CD14-positive monocyte (primary cell): ENCODE results near the gene AKAIN1. TPM values are rescaled to one million over a fixed set of nuclear protein-coding genes. Genes with fewer than 3 reads are reported as not detected.

Source experiments
- DNase-seq, 3 donors: peaks; one replicate each; pipeline ENCODE4 v3.0.0-alpha.2; 2011 to 2022
- H2AFZ ChIP-seq: 2 replicates; pipeline ENCODE4 v1.6.0; 2012; ENCODE audit warnings: mild to moderate bottlenecking, low read depth, low read length, inconsistent platforms; ENCODE audit not compliant: insufficient read depth, poor library complexity, severe bottlenecking
- H3K27ac ChIP-seq, 2 donors: 1 replicate in 1 of 2; 2 replicates in 1 of 2; pipeline ENCODE4 v1.5.1; 2012 to 2013; ENCODE audit warnings: low read length in 2 of 2, control low read depth in 1 of 2, inconsistent platforms in 1 of 2, low read depth in 1 of 2, mild to moderate bottlenecking in 1 of 2
- H3K27me3 ChIP-seq, 2 donors: one replicate each; pipeline versions ENCODE4 v1.6.0 to v1.6.1; 2011 to 2013; ENCODE audit warnings: low read length in 2 of 2; ENCODE audit not compliant: control insufficient read depth in 2 of 2, insufficient read depth in 2 of 2
- H3K36me3 ChIP-seq, 2 donors: replicated peaks in 1 of 2; 1 replicate in 1 of 2; 2 replicates in 1 of 2; pipeline versions ENCODE4 v1.5.1 to v1.6.1; 2012 to 2013; ENCODE audit warnings: low read length in 2 of 2, control low read depth in 1 of 2, inconsistent platforms in 1 of 2, mild to moderate bottlenecking in 1 of 2; ENCODE audit not compliant: insufficient read depth in 2 of 2, control insufficient read depth in 1 of 2
- H3K4me1 ChIP-seq, 2 donors: 1 replicate in 1 of 2; 2 replicates in 1 of 2; pipeline versions ENCODE4 v1.5.1 to v1.6.1; 2012 to 2013; ENCODE audit warnings: low read length in 2 of 2, control low read depth in 1 of 2, inconsistent platforms in 1 of 2, mild to moderate bottlenecking in 1 of 2, moderate library complexity in 1 of 2; ENCODE audit not compliant: insufficient read depth in 2 of 2, control insufficient read depth in 1 of 2
- H3K4me2 ChIP-seq: replicated peaks from 2 replicates; pipeline ENCODE3; 2012; ENCODE audit warnings: low read length, moderate library complexity, mild to moderate bottlenecking; ENCODE audit not compliant: poor library complexity, severe bottlenecking; ENCODE audit errors: extremely low read depth
- H3K4me3 ChIP-seq, 3 experiments: fragments of 200-600 bp in 1 of 3; sonication (generic) in 1 of 3; replicated peaks in 1 of 3; 1 replicate in 2 of 3; 2 replicates in 1 of 3; pipeline ENCODE4 v1.5.1; 2011 to 2013; ENCODE audit warnings: low read length in 3 of 3, mild to moderate bottlenecking in 3 of 3, control low read depth in 2 of 3, low read depth in 2 of 3, inconsistent platforms in 1 of 3, moderate library complexity in 1 of 3
- H3K79me2 ChIP-seq: 2 replicates; pipeline ENCODE4 v1.6.0; 2012; ENCODE audit warnings: mild to moderate bottlenecking, control low read depth, inconsistent platforms, low read length, moderate library complexity; ENCODE audit not compliant: insufficient read depth
- H3K9ac ChIP-seq: 2 replicates; pipeline ENCODE4 v1.6.0; 2017; ENCODE audit warnings: low read length, mild to moderate bottlenecking; ENCODE audit not compliant: insufficient read depth, poor library complexity, severe bottlenecking
- H3K9me3 ChIP-seq, 2 donors: replicated peaks in 1 of 2; 1 replicate in 1 of 2; 2 replicates in 1 of 2; pipeline versions ENCODE4 v1.5.1 to v1.6.1; 2012 to 2013; ENCODE audit warnings: low read length in 2 of 2, control low read depth in 1 of 2; ENCODE audit not compliant: control insufficient read depth in 1 of 2, insufficient read depth in 1 of 2
- H4K20me1 ChIP-seq: 2 replicates; pipeline ENCODE4 v1.6.0; 2012; ENCODE audit warnings: mild to moderate bottlenecking, low read length, control low read depth, moderate library complexity; ENCODE audit not compliant: insufficient read depth
- H3K27ac Mint-ChIP-seq, 7 donors: one replicate each; pipeline ENCODE4 v1.8.0; 2020; ENCODE audit warnings: mild to moderate bottlenecking in 7 of 7, mixed read lengths in 7 of 7, moderate library complexity in 6 of 7, inconsistent platforms in 2 of 7
- H3K27me3 Mint-ChIP-seq, 3 donors: one replicate each; pipeline ENCODE4 v1.8.0; 2021 to 2022; ENCODE audit warnings: low read depth in 3 of 3, mild to moderate bottlenecking in 3 of 3, mixed read lengths in 3 of 3, moderate library complexity in 3 of 3, inconsistent platforms in 1 of 3
- H3K36me3 Mint-ChIP-seq, 2 donors: one replicate each; pipeline ENCODE4 v1.8.0; 2020; ENCODE audit warnings: mixed read lengths in 2 of 2, inconsistent platforms in 1 of 2, mild to moderate bottlenecking in 1 of 2
- H3K4me1 Mint-ChIP-seq: one replicate; pipeline ENCODE4 v1.8.0; 2020; ENCODE audit warnings: mild to moderate bottlenecking, mixed read lengths
- H3K4me3 Mint-ChIP-seq, 2 donors: one replicate each; pipeline ENCODE4 v1.8.0; 2020; ENCODE audit warnings: mild to moderate bottlenecking in 2 of 2, mixed read lengths in 2 of 2, moderate library complexity in 1 of 2
- H3K9me3 Mint-ChIP-seq, 7 donors: one replicate each; pipeline ENCODE4 v1.8.0; 2020 to 2022; ENCODE audit warnings: mixed read lengths in 7 of 7, mild to moderate bottlenecking in 6 of 7, moderate library complexity in 6 of 7, inconsistent platforms in 2 of 7
- WGBS: methylation state at CpG from one replicate; pipeline ENCODE4 v1.1.5; 2013; ENCODE audit warnings: missing lambda C conversion rate; ENCODE audit not compliant: insufficient coverage; 5-methylcytosine and 5-hydroxymethylcytosine counted together
- intact Hi-C, 2 donors: fragments of 100-400 bp; cut with micrococcal nuclease; formaldehyde crosslinking; loops; one replicate each; pipeline versions ENCODE4 v1.15.0 to v1.15.1; 2023
- polyA plus RNA-seq, 3 donors: library from polyadenylated mRNA; depleted of rRNA in 1 of 3; unstranded in 2 of 3; stranded (reverse) in 1 of 3; fragments of 300-500 nt in 2 of 3; fragments of >200 nt in 1 of 3; fragmentation: Illumina TruSeq in 2 of 3; gene quantifications; 1 replicate in 2 of 3; 2 replicates in 1 of 3; pipeline ENCODE4 v1.2.3, GENCODE V29; 2012 to 2021
- TF ChIP-seq, protein P1 (sequence below): fragments of 200-600 bp; IDR thresholded peaks from one replicate; pipeline ENCODE4 v1.8.0; 2022; ENCODE audit warnings: antibody characterized with exemption, mild to moderate bottlenecking

AKAIN1 gene
- polyA plus RNA-seq, 3 donors, result not detected

DNA sequence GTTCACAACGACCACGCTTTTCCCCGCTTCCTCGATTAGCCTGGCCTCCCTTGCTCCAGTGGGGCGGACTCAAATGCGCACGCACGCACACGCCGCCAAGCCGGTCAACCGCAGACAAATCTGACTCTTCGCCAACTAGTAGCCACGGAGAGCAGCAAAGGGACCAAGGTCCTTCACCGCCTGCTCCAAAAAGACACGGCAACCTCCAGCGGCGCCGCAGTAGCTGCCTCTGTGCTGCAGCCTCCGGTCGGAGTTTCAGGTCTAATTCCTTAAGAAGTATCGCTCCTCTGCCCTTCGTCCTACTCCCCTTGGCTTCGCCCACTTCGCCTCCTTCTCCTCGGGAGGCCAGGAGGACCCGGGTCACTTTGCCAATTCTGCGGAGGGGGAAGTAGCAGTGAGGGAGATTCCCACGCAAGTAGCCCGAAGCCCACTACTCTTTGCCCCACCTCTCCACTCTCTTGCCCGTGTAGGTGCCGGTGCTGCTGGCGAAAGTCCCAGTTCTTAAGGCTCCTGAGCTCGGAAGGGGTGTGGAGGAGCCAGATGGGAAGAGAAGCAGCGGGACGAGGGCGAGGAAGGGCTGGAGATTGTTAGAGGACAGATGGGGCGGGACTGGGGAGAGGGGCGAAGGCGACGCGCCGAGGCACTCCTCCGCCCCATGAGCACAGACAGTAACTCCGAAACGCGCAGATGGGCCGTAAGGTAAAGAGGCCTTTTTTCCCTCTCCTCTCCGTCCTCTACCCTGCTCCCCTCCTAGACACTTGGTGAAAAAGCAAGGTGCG lies 615 bp downstream of the AKAIN1 start:
- Histone ChIP-seq H3K4me1 (no peaks in the 10 kb centered on the region), H3K4me3 (no peak overlapping the region), H3K27ac (no peak overlapping the region), H3K36me3 (no peaks in the 10 kb centered on the region), H3K9me3 (peaks cover 5 to 30% of the 10 kb centered on the region in 2 donors), H4K20me1 (no peaks in the 10 kb centered on the region), H3K9ac (no peak overlapping the region), H3K27me3 (peaks cover 56% of the 10 kb centered on the region in 2 donors), H2AFZ (no peak overlapping the region), H3K4me2 (no peak overlapping the region), H3K79me2 (no peaks in the 10 kb centered on the region)
- WGBS, result 14% methylated on average over 28 of the region's 50 CpGs
- H3K27ac Mint-ChIP-seq, result no peak overlapping the region
- peaks cover 0 to 24% (median 6%) of the 10 kb centered on the region in 7 donors for H3K9me3 Mint-ChIP-seq
- peak overlapping the region in 1 of 2 donors; percentile 77 for H3K4me3 Mint-ChIP-seq
- no peak for DNase-seq
- H3K36me3 Mint-ChIP-seq, result peaks cover 0 to 2% of the 10 kb centered on the region in 2 donors
- intact Hi-C loops, result no loop called here
- TF ChIP-seq, protein P1, sequence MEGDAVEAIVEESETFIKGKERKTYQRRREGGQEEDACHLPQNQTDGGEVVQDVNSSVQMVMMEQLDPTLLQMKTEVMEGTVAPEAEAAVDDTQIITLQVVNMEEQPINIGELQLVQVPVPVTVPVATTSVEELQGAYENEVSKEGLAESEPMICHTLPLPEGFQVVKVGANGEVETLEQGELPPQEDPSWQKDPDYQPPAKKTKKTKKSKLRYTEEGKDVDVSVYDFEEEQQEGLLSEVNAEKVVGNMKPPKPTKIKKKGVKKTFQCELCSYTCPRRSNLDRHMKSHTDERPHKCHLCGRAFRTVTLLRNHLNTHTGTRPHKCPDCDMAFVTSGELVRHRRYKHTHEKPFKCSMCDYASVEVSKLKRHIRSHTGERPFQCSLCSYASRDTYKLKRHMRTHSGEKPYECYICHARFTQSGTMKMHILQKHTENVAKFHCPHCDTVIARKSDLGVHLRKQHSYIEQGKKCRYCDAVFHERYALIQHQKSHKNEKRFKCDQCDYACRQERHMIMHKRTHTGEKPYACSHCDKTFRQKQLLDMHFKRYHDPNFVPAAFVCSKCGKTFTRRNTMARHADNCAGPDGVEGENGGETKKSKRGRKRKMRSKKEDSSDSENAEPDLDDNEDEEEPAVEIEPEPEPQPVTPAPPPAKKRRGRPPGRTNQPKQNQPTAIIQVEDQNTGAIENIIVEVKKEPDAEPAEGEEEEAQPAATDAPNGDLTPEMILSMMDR, result no peak
- peaks cover 2% of the 10 kb centered on the region for H3K4me1 Mint-ChIP-seq
- H3K27me3 Mint-ChIP-seq, result peaks cover 50 to 65% (median 56%) of the 10 kb centered on the region in 3 donors

DNA sequence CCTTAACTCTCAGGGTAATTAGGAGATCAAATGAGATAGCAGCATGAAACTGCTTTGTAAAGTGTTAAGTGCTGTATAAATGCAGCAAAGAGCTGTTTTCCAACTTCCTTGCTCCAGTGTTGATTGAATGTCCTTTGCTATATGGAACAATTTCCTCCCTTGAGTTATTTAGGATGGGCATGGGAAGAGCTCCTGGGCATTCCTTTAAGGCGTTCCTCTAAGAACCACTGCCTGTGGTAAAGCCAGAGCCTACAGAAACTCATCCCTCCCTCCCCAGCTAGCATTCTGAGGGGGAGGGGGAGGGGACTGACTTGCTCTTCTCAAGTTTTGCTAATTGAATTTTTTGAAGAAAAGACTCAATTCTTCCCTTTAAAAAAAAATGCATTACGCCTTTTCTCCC lies 1.4 kb downstream of the AKAIN1 start:
- H3K36me3 Mint-ChIP-seq, result peaks cover 0 to 2% of the 10 kb centered on the region in 2 donors
- H3K27me3 Mint-ChIP-seq, result peaks cover 50 to 61% (median 55%) of the 10 kb centered on the region in 3 donors
- H4K20me1 ChIP-seq, result no peaks in the 10 kb centered on the region
- peaks cover 0 to 24% (median 6%) of the 10 kb centered on the region in 7 donors for H3K9me3 Mint-ChIP-seq
- no CpG with 5 or more reads among the region's 2 CpGs for WGBS
- peaks cover 2% of the 10 kb centered on the region for H3K4me1 Mint-ChIP-seq
- no peaks in the 10 kb centered on the region for H3K4me1 ChIP-seq
- H3K27me3 ChIP-seq, result peaks cover 56% of the 10 kb centered on the region in 2 donors
- peak overlapping the region in 1 of 2 donors; percentile 43 for H3K4me3 Mint-ChIP-seq
- H3K79me2 ChIP-seq, result no peaks in the 10 kb centered on the region
- TF ChIP-seq, protein P1, result no peak
- DNase-seq, result no peak
- H3K36me3 ChIP-seq, result no peaks in the 10 kb centered on the region
- H3K27ac Mint-ChIP-seq, result no peak overlapping the region
- H3K27ac ChIP-seq, result no peak overlapping the region
- H3K9ac ChIP-seq, result no peak overlapping the region
- peaks cover 5 to 30% of the 10 kb centered on the region in 2 donors for H3K9me3 ChIP-seq
- no peak overlapping the region for H2AFZ ChIP-seq
- intact Hi-C loops, result no loop called here
- H3K4me2 ChIP-seq, result no peak overlapping the region
- H3K4me3 ChIP-seq, result no peak overlapping the region
